Measurements from ENCODE around the gene GHDC. TPM values are rescaled to one million over a fixed set of nuclear protein-coding genes. Genes with fewer than 3 reads are reported as not detected.
A peak's percentile ranks its signal among the peaks of the same experiment; 100 is the strongest.

GHDC gene
- polyA plus RNA-seq, 1 donor from 2014 or later, result 3.2 TPM

GRCh38 chr17:42180922-42181850, 13.1 kb downstream of the GHDC start, which contains the start of gene KCNH4 (continued):
- TF ChIP-seq EZH2 (IDR thresholded peaks at IDR 0.05; ENCODE audit: borderline replicate concordance, insufficient read depth, low read length, poor library complexity, severe bottlenecking) (no peak), EP300 (conservative IDR thresholded peaks at IDR 0.05; ENCODE audit: poor library complexity, severe bottlenecking) (no peak)

- H3K79me2 ChIP-seq (replicated peaks; ENCODE audit: insufficient read depth, low read length), result no peaks in the 10 kb centered on the region
- H3K9ac ChIP-seq (ENCODE audit: low read length), result peak overlapping the region; percentile 54
- H2AFZ ChIP-seq (ENCODE audit: low read depth, low read length), result peak overlapping the region; percentile 14
- H3F3A ChIP-seq (ENCODE audit: insufficient read depth, low read length, poor library complexity, severe bottlenecking), result no peaks in the 10 kb centered on the region
- H3K27me3 ChIP-seq (ENCODE audit: insufficient read depth, low read depth, low read length), result peaks cover 57% of the 10 kb centered on the region
- no peak overlapping the region for H3K27ac ChIP-seq (ENCODE audit: low read length)
- TF ChIP-seq EZH2 (IDR thresholded peaks at IDR 0.05; ENCODE audit: borderline replicate concordance, insufficient read depth, low read length, poor library complexity, severe bottlenecking), result no peak
- no peak for TF ChIP-seq MXI1 (conservative IDR thresholded peaks at IDR 0.05; ENCODE audit: poor library complexity, severe bottlenecking)
- no peak for TF ChIP-seq EP300 (conservative IDR thresholded peaks at IDR 0.05; ENCODE audit: poor library complexity, severe bottlenecking)
- TF ChIP-seq POLR2AphosphoS5 (IDR thresholded peaks at IDR 0.05), result no peak
- no peak for TF ChIP-seq CTCF (IDR thresholded peaks at IDR 0.05; ENCODE audit: poor library complexity, severe bottlenecking)
- TF ChIP-seq SMC3 (conservative IDR thresholded peaks at IDR 0.05; ENCODE audit: poor library complexity), result no peak
- no peak for TF ChIP-seq RAD21 (conservative IDR thresholded peaks at IDR 0.05)
- no peak for TF ChIP-seq REST (IDR thresholded peaks at IDR 0.05; ENCODE audit: borderline replicate concordance)
- TF ChIP-seq TAF1 (IDR thresholded peaks at IDR 0.05; ENCODE audit: low read depth), result no peak
- H3K9me2 ChIP-seq (ENCODE audit: insufficient read depth, low read length), result no peaks in the 10 kb centered on the region
- H3K9me3 ChIP-seq (ENCODE audit: low read length), result no peaks in the 10 kb centered on the region
- no peaks in the 10 kb centered on the region for H4K20me1 ChIP-seq (ENCODE audit: insufficient read depth)
- H3K36me3 ChIP-seq (ENCODE audit: insufficient read depth, low read length), result no peaks in the 10 kb centered on the region
- H3K4me2 ChIP-seq (ENCODE audit: low read length), result no peak overlapping the region
- H3K4me3 ChIP-seq (ENCODE audit: low read length), result peak overlapping the region; percentile 75
Observed at GRCh38 chr17:42180411-42180921, 13.8 kb downstream of the GHDC start.

Measured in neural cell (in vitro differentiated cells).